Measurements from ENCODE around the gene PALM.
"Not testable (repeated sequence)": the region's sequence is repeated elsewhere in the genome, so short reads cannot be mapped to it uniquely, and the experiment has no call there.

Gene PALM

GRCh38 chr19:732148-733069 lies 23.7 kb downstream of the PALM start:
- DNase-seq, result no peak

- no peak for DNase-seq
Measured at GRCh38 chr19:734716-735115, 26.0 kb downstream of the PALM start.

- DNase-seq, result no peak
Measured at GRCh38 chr19:736125-736524, 27.4 kb downstream of the PALM start.

GRCh38 chr19:737591-738093 lies 28.9 kb downstream of the PALM start:
- peak; percentile 48 for DNase-seq

- DNase-seq, result no peak
Measured at GRCh38 chr19:738509-739128, 29.9 kb downstream of the PALM start.

GRCh38 chr19:739998-740715 lies 31.4 kb downstream of the PALM start:
- DNase-seq, result no peak

- not testable (repeated sequence) for DNase-seq
Measured at GRCh38 chr19:740816-741505, 32.2 kb downstream of the PALM start.

GRCh38 chr19:741506-742131 lies 32.9 kb downstream of the PALM start:
- peak; percentile 16 for DNase-seq

- no peak for DNase-seq
Measured at GRCh38 chr19:742540-743075, 33.9 kb downstream of the PALM start.

GRCh38 chr19:743168-743687 lies 34.5 kb downstream of the PALM start:
- no peak for DNase-seq

- DNase-seq, result not testable (repeated sequence)
Measured at GRCh38 chr19:745138-745537, 36.4 kb downstream of the PALM start.

- DNase-seq, result no peak
Measured at GRCh38 chr19:746208-746819, 37.6 kb downstream of the PALM start.

- no peak for DNase-seq
Measured at GRCh38 chr19:746956-747355, 38.2 kb downstream of the PALM start.

GRCh38 chr19:747432-748273 lies 38.9 kb downstream of the PALM start:
- no peak for DNase-seq

- DNase-seq, result no peak
Measured at GRCh38 chr19:748274-748598, 39.5 kb downstream of the PALM start.

- no peak for DNase-seq
Measured at GRCh38 chr19:749811-750210, 41.1 kb downstream of the PALM start.

GRCh38 chr19:750640-751423 lies 42.1 kb downstream of the PALM start, which contains the start of gene MISP:
MISP (plus strand) TSS chr19:751112; CDS start chr19:756947, 5,835 bp downstream.
- no peak for DNase-seq

GRCh38 chr19:751501-752341 lies 43.0 kb downstream of the PALM start:
- no peak for DNase-seq
